NOMO-1 (cell line): ENCODE results near the gene STK10.

Experiments
- DNase-seq, 2 experiments: peaks; one replicate each; lab custom pipeline; 2025; ENCODE audit not compliant: unreplicated experiment in 2 of 2; lab: John Stamatoyannopoulos, UW

Gene STK10

DNA sequence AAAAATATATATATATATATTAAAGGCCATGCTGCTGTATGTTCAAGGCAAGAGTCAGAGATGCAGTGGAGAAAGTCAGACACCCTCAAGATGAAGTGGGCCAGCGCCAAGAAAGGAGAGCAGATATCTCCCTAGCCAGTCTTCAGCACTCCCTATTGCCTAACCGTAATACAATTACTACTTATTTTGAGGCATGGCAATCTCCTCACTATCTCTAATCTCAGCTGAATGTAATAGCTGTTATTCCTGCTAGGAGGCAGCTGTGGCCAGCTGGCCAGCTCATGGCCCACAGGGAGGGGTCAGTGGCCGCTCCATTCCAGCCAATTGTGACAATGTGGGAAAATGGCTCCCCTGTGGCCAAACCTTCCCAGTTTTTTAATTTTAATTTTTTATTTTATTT lies 94.1 kb downstream of the STK10 start:
- no peak for DNase-seq

DNA sequence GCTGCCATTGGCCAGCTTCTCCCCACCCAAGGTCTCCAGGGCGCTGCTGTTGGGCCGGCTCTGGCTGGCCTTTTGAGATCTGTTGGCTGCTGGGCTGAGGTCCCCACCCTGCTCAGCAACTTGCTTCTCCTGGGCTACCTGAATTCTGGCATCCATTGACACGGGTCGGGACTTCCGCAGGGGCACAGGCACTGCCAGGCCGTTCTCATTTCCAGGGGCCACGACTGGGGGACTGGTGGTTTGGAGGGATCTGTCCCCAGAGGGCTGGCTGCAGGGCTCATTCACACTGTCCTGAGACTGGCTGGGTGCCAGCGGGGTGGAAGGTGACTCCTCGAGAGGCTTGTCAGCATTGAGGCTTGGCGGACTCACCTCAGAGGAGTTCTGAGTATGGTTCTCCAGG lies 94.5 kb downstream of the STK10 start:
- DNase-seq: no peak

DNA sequence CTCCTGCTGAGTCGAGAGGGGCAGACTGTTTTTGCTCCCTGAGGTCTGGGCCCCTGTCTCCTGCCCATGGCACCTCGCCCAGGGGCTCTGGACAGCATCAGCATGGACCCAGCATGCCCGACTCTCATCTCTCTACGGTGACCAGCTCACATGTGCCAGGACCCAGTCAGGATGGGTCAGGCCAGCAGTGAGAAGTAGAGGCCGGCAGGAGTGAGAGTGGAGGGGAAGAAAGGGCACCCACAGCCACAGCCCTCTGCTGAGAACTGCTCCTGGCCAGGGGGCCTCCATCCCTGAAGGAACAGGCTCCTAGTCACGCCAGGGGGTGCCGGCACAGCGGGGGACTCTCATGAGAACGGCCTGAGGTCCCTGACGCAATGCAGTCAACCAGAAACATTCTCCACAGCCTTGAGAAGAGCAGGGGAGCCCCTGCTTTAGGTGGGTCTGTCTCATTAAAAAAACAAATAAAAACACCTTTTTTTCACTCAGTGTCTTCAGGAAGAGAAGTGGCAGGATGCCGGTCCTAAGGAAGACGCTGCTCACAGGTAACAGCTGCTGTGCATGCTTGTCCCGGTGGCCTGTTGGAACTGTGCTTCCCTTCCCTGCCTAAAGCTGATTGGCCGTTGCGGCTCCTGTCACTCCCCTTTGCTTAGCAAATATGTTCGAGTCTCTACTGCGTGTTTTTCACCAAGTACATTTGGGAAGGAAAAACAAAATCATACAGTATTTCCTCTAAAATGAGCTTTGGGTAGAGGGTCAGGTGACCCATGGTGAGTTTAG lies 95.9 kb downstream of the STK10 start:
- no peak for DNase-seq

DNA sequence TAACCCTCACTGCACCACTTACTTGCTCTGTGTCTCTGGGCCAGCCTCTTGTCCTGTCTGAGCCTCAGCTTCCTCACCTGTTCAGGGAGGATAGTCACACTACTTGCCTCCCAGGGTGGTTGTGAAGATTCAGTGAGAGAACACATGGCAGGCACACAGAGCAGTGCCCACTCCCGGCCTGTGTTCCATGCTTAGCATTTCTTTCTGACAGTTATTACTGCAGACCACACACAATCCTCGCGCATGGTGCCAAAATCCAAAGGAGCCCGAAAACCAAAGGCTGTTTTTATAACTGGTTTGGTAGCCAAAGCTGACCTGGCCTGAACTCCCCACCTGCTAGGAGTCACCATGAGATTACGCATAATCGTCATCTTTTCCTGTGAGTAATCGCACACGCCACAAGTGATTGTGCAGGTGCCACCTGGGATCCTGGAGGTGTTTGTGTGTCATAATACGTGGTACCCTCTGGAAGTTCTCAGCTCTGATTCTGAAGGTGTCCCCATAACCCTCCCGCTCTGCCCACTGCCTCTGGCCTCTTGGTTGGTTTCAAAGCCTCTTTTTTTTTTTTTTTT lies 97.0 kb downstream of the STK10 start:
- no peak for DNase-seq

DNA sequence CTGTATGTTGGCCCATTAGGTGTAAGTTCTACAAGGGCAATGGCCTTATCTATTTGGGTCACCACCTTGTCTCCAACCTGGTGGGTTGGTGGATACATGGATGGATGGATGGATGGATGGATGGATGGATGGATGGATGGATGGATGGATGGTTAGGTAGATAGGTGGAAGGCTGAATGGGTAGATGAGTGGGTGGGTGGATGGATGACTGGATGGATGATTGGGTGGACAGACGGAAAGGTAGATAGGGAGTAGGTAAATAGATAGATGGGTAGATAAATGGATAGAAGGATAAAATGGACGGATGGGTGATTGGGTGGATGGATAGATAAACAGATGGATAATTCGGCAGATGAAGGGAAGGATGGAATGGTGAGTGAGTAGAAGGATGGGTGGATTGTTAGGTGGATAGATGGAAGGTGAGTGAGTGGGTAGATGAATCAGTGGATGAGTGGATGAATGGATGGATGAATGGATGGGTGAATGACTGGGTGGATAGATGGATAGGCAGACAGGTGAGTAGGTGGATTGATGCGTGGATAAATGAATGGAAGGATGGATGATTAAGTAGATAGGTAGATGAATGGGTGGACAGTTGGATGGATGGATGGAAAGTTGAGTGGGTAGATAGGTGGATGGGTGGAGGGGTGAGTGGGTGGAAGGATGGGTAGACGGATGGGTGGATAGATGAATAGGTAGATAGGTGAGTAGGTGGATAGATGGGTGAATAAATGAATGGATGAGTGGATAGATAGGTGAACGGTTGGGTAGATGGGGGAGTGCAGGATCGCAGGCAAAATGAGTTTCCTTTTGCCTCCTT lies 98.5 kb downstream of the STK10 start:
- no peak for DNase-seq

DNA sequence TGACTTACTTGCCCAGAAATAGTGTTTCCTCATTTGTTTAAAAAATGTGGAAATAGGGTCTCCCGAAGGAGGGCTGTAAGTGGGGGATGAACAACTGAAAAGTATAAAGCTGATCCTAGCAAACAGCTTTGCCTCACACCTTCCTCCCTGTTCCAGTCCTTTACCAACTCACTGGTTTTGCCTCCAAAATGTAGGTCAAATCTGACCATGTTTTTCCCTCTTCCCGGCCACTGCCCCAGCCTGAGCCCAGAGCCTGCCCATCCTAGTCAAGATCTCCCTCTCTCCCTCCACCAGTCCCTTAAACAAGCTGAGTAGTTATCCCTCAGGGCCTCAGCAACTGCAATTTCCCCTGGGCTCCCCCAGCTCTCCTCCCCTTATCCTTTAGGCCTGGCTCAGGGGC lies 99.2 kb downstream of the STK10 start:
- no peak for DNase-seq

DNA sequence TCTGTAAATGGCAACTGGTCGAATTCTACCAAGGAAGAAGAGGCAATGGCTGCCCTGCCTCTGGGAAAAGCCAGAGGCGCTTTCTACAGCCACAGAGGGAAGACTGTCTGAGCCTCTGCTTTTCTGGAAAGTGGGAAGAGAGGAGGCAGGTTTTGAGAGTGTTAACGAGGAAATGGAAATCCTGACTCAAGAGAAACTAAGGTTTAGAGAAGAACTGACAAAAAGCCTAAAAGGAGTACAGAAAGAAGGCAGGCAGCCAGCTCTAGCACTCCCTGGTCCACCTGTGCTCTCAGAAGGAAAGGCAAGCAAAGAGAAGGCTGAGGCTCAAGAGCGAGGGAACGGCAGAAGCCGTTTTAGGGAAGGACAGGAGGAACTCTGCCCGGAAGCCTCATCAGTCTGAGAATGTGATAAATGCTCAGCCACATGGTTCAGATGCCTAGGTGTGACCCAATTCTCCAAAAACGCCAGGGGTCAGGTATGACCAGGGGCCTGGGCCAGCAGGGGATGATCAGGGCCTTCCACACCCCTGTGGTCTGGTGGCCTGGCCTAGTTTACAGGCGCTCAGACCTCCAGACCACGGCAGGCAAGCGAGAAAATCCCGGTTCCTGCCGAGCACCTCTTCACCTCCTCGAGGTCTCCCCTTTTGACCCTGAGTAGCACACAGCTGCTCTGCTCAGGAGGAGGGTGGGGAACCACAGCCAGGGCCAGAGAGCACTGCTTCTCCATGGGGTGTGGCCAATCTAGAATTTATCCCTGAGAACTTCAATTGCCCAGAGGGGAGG lies 101.6 kb downstream of the STK10 start:
- DNase-seq: no peak

DNA sequence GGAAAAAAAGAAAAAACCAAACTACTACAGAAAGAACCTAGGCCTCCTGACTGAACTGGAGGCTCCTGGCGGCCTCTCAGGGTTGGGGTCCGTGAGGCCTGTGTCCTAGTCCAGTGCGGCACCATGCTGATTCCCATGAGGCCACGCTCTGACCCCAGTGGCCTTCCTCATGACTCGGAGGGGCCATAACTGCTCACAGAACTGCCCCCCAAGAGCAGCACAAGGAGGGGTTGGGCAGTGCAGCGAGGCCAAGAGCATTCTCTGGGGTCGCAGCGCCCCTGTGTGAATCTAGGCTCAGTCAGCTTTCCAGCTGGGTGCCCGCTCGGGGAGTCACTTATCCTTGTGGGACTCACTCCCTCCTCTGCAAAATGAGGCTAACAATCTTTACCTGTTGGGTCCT lies 102.3 kb downstream of the STK10 start:
- no peak for DNase-seq

DNA sequence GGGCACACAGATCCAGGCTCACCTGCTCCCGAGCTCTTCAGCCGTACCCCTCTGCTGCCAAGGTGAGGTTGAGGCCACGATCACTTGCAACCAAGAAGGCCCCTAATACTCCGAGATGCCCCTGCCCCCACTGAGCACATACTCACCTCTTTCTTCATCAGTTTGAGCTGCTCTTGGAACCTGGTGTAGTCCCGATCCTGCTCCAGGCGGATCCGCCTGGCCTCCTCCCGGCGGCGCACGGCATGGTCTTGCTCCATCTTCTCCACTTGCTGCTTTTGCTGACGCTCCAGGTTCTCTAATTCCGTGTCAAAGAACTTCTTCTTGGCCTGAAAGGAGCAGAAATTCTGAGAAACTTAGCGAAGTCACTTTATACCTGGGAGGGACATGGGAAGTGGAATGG lies 105.8 kb downstream of the STK10 start:
- DNase-seq: no peak

DNA sequence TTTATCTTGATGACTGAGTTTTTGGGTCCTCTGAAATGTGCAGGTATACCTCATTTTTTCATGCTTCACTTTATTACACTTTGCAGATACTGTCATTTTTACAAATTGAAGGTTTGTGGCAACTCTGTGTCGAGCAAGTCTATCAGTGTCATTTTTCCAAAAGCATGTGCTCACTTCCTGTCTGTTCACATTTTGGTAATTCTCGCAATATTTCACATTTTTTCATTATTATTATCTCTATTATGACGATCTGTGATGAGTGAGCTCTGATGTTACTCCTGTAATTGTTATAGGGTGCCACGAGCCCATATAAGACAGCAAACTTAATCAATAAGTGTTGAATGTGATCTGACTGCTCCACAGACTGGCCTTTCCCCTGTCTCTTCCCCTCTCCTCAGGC lies 108.1 kb downstream of the STK10 start:
- DNase-seq: no peak

DNA sequence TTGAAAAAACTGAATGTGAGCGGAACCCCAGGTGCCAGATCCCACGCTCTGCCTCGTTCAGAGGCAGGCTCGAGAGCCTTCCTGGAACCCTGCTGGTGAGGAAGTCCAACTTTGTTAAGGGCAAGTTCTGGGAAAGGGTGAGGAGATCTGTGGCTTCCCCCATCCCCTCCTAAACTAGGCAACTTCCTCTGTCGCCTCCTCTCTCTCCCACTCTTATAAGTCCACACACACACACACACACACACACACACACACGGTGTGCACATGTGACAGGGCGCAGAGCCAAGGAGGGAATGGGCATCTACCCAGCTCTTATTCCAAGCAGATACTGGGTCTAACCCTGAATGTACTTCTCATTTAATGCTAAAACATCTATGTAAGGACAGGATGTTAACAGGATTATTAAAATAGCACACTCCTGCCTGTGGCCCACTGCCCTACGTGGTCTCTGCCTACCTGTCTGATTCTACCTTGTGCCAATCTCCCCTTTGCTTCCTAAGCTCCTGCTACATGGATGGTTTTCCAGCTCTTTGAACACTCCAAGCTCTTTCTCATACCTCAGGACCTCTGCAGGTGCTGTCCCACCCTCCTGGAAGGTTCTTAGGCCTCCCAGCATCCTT lies 109.2 kb downstream of the STK10 start:
- DNase-seq: no peak

DNA sequence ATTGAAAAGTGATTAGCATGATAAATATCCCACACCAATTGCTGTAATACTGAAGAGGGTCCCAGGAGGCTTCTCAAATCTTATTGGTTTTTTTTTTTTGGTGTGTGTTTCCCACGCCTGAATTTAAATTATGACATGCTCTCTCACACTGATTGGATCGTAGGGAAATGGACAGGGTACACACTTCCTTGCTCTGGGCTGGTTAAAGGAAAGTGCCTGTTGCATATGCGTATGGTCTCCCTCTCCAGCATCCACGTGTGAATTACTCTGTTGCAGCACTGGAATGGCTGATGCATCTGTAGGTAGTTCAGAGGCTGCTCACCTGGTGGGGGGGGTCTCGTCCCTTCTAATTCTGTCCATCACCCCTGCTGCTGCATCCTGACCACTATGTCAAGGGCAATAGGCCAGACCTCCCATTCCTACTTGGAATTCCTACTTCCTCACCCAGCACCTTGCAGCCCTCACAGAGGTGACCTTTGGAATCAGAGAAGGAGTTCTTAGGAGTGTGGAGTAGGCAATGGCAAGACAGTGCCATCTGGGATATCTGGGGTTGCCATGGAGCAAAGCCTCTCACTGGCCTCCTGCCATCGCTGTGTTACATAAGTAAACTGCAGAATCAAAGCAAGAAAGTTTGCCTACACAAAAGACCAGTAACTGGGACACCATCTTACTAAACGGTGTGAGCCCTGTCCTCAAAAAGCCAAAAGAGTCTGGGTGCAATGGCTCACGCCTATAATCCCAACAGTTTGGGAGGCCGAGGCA lies 110.2 kb downstream of the STK10 start:
- no peak for DNase-seq

DNA sequence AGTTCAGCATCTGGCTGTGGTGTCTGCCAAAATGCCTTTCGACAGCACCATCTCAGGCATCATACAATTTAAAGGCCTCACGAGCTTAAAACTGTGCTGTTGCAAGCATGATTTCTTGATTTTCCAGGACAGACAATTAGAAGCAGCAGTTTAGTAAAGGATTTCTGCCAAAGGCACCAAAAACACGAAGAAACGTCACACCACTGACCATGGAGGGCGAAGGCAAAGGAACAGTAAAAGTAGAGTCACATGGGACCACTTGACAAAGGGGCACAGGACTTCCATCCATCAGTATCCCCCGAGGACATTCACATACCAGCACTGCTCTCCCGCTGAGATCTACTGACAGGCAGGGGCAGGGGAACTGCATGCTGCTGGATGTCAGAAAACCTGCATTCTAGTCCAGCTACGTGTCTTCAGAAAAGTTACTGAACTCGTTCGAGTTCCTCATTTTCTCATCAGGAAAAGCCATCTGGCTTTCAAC lies 111.2 kb downstream of the STK10 start:
- DNase-seq: no peak

DNA sequence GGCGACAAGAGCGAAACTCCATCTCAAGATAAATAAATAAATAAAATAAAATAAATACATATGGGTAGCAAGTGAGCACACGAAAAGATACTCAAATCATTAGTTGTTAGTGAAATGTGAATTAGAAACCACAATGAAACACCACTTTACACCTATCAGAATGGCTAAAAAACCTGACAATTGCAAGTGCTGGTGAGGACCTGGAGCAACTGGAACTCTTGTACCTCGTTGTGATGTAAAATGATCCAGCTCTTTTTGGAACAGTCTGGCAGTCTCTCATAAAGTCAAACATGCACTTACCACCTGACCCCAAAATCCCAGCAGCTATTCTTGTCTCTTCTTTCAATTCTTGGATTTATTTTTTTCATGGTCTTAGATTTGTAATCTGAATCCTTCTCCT lies 112.4 kb downstream of the STK10 start:
- DNase-seq: no peak

DNA sequence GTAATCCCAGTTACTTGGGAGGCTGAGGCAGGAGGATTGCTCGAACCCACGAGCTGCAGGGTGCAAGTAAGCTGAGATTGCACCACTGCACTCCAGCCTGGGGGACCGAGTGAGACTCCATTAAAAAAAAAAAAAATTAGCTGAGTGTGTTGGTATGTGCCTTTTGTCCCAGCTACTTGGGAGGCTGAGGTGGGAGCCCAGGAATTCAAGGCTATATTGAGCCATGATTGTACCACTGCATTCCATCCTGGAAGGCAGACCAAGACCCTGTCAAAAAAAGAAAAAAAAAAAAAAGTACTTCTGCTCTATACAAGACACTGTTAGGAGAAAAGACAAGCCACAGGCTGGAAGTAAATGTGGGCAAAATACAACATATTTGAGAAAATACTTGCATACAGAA lies 113.1 kb downstream of the STK10 start:
- no peak for DNase-seq

DNA sequence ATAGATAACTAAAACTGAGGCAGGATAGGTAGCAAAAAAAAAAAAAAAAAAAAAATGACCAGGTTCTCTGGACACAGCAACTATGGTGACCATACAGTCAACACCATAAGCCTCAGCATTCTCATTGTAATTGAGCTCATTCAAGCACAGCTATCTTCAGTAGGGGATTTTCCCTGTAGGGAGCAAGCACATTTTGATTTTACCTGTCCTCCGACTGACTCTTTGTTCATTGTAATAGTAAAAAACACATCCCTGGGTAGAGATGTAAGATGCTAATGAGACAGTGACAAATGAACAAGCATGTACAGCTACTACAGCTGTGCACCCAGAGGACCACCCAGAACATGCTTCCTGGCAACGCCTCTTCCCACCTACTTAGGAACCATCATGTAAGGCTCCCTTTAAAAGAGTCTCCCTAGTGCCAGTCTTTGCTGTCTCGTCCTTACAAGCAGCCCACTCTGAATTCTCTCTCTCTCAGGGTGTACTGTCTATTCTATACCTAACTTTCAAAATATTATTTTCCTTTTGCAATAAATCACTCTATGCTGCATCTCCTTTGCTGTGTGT lies 116.6 kb downstream of the STK10 start:
- no peak for DNase-seq

DNA sequence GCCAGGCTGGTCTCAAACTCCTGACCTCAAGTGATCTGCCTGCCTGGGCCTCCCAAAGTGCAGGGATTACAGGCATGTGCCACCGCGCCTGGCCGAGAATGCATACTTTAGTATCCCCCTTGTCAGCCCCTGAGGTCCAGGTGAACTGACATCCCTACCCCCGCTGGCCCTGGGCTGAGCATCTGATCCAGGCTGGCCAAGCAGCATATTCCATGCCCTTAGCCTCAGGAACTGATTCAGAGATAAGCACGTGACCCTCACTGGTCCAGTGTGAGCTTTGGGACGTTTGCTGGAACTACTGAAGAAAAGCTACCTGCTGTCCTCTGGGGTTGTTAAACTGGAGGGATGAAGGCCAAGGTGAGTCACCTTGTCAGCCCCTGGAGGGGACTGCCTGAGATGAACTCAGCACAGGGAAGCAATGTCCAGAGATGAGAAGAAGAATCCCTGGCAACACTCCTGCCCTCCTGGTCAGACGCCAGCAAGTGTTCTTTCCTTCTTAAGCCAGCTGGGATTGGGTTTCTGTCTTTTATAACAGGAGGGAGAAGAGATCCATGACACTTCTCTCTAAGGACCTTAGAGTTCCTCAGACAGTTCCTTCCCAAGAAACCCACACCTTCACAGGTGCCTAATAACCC lies 122.5 kb downstream of the STK10 start:
- no peak for DNase-seq

DNA sequence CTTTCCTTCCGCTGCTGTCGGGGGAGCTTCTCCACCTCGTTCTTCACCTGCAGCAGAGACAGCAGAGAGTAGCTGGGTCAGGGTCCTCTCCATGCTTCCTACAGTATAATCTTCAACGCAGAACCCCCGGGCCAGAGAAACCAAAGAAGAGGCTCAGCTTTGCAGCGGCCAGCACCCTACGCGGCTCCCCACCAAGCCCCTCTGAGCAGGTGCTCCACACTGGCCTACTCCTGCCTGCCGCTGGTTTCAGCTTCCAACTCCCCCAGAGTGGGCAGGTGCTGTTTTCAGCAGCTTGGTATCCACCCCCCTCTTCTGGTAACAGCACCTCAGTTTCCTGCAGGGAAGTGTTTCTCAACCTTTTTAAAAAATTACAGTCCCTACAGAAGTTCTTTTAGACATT lies 123.3 kb downstream of the STK10 start:
- no peak for DNase-seq

DNA sequence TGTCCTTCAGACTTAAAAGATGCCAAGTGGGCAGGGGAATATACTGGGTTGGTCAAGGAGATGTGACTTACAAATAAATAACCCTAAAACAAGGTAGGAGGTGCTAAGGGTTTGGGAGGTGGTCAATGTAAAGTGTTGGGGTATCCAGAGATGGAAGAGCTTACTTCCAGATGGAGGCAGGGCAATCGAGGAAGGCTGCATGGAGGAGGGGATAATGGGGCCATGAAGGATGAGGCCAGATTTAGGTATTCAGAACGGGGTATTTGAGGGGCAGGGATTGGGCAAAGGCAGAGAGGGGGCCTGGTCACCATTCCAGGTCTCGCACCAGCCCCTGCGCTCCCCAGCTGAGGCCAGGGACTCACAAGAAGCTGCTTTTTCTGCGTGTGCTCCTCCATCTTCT lies 123.7 kb downstream of the STK10 start:
- no peak for DNase-seq
